CD4-positive, CD25-positive, alpha-beta regulatory T cell (primary cell): Measurements from ENCODE around the gene CLN3. TPM values are rescaled to one million over a fixed set of nuclear protein-coding genes. Genes with fewer than 3 reads are reported as not detected.
"Not testable (repeated sequence)": the region's sequence is repeated elsewhere in the genome, so short reads cannot be mapped to it uniquely, and the experiment has no call there.

Experiments used
- ATAC-seq, 2 donors: fragments of 150-1000 bp; cut with Tn5 transposase; one replicate each; pipeline ENCODE4 v1.10.0; 2021; ENCODE audit warnings: low read depth in 2 of 2, moderate number of reproducible peaks in 2 of 2, moderate library complexity in 1 of 2
- DNase-seq, 3 donors: peaks; one replicate each; pipeline versions ENCODE4 v3.0.0 to v3.0.0-alpha.2; 2012 to 2022; ENCODE audit warnings: mixed read lengths in 1 of 3
- H3K27ac ChIP-seq: one replicate; pipeline ENCODE4 v1.7.0; 2013; ENCODE audit warnings: mild to moderate bottlenecking, low read length; ENCODE audit not compliant: insufficient read depth, poor library complexity, severe bottlenecking
- H3K27me3 ChIP-seq: one replicate; pipeline ENCODE4 v1.7.0; 2013; ENCODE audit warnings: low read length; ENCODE audit not compliant: control insufficient read depth, insufficient read depth
- H3K36me3 ChIP-seq: one replicate; pipeline ENCODE4 v1.7.0; 2013; ENCODE audit warnings: mild to moderate bottlenecking, low read length, moderate library complexity; ENCODE audit not compliant: control insufficient read depth, insufficient read depth
- H3K4me1 ChIP-seq: 2 replicates; pipeline ENCODE4 v1.7.0; 2013; ENCODE audit warnings: mild to moderate bottlenecking, low read length; ENCODE audit not compliant: insufficient read depth, control insufficient read depth, poor library complexity, severe bottlenecking
- H3K4me3 ChIP-seq: one replicate; pipeline ENCODE4 v1.7.0; 2013; ENCODE audit warnings: low read depth, mild to moderate bottlenecking, low read length, moderate library complexity
- H3K9me3 ChIP-seq, 2 experiments: 1 replicate in 1 of 2; 2 replicates in 1 of 2; pipeline ENCODE4 v1.7.0; 2013; ENCODE audit warnings: low read length in 2 of 2, mild to moderate bottlenecking in 1 of 2, moderate library complexity in 1 of 2; ENCODE audit not compliant: control insufficient read depth in 2 of 2
- H3K27ac Mint-ChIP-seq, 3 donors: one replicate each; pipeline ENCODE4 v1.8.0; 2020 to 2022; ENCODE audit warnings: mild to moderate bottlenecking in 3 of 3, mixed read lengths in 3 of 3, moderate library complexity in 2 of 3
- H3K27me3 Mint-ChIP-seq: one replicate; pipeline ENCODE4 v1.8.0; 2022; ENCODE audit warnings: mild to moderate bottlenecking, mixed read lengths
- H3K36me3 Mint-ChIP-seq: one replicate; pipeline ENCODE4 v1.8.0; 2020; ENCODE audit warnings: mixed read lengths
- H3K4me1 Mint-ChIP-seq, 4 donors: one replicate each; pipeline ENCODE4 v1.8.0; 2020 to 2022; ENCODE audit warnings: mixed read lengths in 4 of 4, mild to moderate bottlenecking in 1 of 4
- H3K4me3 Mint-ChIP-seq, 4 donors: one replicate each; pipeline ENCODE4 v1.8.0; 2020 to 2022; ENCODE audit warnings: mild to moderate bottlenecking in 4 of 4, mixed read lengths in 4 of 4, moderate library complexity in 3 of 4
- H3K9me3 Mint-ChIP-seq, 7 donors: one replicate each; pipeline ENCODE4 v1.8.0; 2020 to 2022; ENCODE audit warnings: mixed read lengths in 7 of 7, mild to moderate bottlenecking in 3 of 7, moderate library complexity in 2 of 7
- polyA plus RNA-seq, 4 donors: library from polyadenylated mRNA; unstranded; fragments of 300-500 nt; fragmentation: Illumina TruSeq; gene quantifications; one replicate each; pipeline ENCODE4 v1.2.3, GENCODE V29; 2021
- total RNA-seq: library from RNA; stranded (reverse); gene quantifications from one replicate; pipeline ENCODE4 v1.2.3, GENCODE V29; 2022

CLN3 gene
- total and polyA plus RNA-seq, 5 donors from 2014 or later: 24.8 to 55.2 (median 31.7) TPM

DNA sequence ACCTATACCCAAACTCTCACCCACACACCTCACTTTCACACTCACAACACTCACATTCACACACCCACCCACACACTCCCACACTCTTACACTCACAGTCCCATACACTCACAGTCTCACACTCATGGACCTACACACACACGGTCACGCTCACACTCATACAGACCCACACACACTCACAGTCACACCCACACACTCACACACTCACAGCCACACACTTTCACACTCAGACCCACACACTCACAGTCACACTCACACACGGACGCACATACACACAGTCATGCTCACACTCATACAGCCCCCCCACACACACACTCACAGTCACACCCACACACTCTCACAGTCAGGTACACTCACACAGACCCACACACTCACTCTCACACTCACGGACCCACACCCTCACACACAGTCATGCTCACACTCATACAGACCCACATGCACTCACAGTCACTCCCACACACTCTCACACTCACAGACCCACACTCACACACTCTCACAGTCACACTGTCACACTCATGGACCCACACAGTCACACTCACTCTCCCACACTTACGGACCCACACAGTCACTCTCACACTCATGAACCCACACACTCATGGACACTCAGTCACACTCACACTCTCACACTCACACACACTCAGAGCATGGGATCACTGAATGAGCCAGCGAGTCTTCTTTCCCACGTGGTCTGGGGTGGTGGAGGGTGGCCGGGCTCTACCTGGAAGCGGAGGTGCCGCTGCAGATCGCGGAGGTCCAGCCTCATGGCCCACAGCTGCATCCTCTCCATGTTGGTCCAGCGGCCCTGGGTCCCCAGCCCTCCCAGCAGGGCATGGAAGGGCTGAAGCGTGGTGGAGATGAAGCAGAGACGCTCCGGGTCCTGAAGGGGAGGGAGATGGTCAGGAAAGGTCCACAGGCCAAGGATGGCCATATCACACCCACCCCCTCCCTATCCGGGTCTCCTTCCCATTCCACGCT lies 9.7 kb upstream of the CLN3 start:
- Histone ChIP-seq H3K27ac (no peak overlapping the region), H3K4me3 (no peak overlapping the region), H3K4me1 (peaks cover 3% of the 10 kb centered on the region), H3K9me3 (no peaks in the 10 kb centered on the region), H3K36me3 (no peaks in the 10 kb centered on the region), H3K27me3 (no peaks in the 10 kb centered on the region)
- Mint-ChIP-seq H3K27me3 (peaks cover 10% of the 10 kb centered on the region), H3K27ac (no peak overlapping the region), H3K9me3 (no peaks in the 10 kb centered on the region), H3K4me3 (no peak overlapping the region), H3K36me3 (peaks cover 9% of the 10 kb centered on the region), H3K4me1 (peaks cover 0 to 24% (median 5%) of the 10 kb centered on the region in 4 donors)
- DNase-seq (no peak), ATAC-seq (no peak)

DNA sequence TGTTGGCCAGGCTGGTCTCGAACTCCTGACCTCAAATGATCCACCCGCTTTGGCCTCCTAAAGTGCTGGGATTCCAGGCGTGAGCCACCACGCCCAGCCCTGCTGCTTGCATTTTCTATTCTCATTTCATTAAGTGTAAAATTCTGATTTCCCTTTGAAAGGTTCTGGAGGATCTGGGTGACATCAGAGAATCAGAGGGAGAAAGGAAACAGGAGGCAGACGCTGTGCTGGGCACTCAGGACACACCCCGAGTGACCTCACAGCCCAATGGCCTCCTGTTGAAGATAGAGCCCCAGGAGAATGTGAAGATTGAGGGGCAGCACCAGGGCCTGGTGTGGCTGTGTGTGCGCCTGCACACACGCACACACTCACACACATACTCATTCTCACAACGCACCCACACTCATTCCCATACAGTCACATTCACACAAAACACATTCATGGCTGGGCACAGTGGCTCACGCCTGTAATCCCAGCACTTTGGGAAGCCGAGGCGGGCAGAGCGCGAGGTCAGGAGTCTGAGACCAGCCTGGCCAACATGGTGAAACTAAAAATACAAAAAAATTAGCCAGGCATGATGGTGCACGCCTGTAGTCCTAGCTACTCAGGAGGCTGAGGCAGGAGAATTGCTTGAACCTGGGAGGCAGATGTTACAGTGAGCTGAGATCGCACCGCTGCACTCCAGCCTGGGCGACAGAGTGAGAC lies 8.8 kb upstream of the CLN3 start:
- H3K4me3 ChIP-seq, H3K9me3 ChIP-seq, H3K4me1 ChIP-seq, H3K27ac ChIP-seq, DNase-seq, ATAC-seq, H3K36me3 Mint-ChIP-seq, H3K27me3 ChIP-seq, H3K9me3 Mint-ChIP-seq, H3K27me3 Mint-ChIP-seq, H3K36me3 ChIP-seq: not testable (repeated sequence)
- Mint-ChIP-seq H3K4me1 (peaks cover 0 to 28% (median 8%) of the 10 kb centered on the region in 4 donors), H3K4me3 (peak overlapping the region in 1 of 4 donors; percentile 38), H3K27ac (peak overlapping the region in 1 of 3 donors; percentile 33)

DNA sequence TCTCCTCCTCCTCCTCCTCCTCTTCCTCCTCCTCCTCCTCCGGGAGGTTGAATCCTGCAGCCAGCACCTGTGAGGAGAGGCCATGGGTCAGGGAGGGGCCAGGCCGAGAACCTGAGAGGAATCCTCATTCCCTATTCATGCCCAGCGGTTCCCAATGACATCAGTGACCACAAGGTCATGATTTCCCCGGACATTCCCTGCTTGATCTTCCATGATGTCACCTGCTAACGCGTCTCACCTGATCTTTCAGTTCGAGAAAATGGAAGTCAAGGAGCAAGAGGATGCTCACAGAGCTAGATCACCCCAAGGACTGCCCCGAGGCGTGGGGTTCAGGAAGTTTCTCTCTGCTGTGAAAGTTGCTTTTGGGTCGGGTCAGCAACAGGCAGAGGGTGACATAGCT lies 8.0 kb upstream of the CLN3 start:
- no peak for DNase-seq
- H3K27me3 ChIP-seq: no peaks in the 10 kb centered on the region
- no peaks in the 10 kb centered on the region for H3K36me3 ChIP-seq
- Mint-ChIP-seq H3K4me1 (peaks cover 0 to 35% (median 14%) of the 10 kb centered on the region in 4 donors), H3K4me3 (peak overlapping the region in 2 of 4 donors; percentile 38), H3K9me3 (no peaks in the 10 kb centered on the region), H3K36me3 (peaks cover 9% of the 10 kb centered on the region), H3K27ac (peak overlapping the region in 2 of 3 donors; percentile 33 to 69), H3K27me3 (no peaks in the 10 kb centered on the region)
- H3K27ac ChIP-seq: no peak overlapping the region
- H3K4me3 ChIP-seq: no peak overlapping the region
- no peaks in the 10 kb centered on the region for H3K9me3 ChIP-seq
- no peak for ATAC-seq
- H3K4me1 ChIP-seq: peaks cover 13% of the 10 kb centered on the region

DNA sequence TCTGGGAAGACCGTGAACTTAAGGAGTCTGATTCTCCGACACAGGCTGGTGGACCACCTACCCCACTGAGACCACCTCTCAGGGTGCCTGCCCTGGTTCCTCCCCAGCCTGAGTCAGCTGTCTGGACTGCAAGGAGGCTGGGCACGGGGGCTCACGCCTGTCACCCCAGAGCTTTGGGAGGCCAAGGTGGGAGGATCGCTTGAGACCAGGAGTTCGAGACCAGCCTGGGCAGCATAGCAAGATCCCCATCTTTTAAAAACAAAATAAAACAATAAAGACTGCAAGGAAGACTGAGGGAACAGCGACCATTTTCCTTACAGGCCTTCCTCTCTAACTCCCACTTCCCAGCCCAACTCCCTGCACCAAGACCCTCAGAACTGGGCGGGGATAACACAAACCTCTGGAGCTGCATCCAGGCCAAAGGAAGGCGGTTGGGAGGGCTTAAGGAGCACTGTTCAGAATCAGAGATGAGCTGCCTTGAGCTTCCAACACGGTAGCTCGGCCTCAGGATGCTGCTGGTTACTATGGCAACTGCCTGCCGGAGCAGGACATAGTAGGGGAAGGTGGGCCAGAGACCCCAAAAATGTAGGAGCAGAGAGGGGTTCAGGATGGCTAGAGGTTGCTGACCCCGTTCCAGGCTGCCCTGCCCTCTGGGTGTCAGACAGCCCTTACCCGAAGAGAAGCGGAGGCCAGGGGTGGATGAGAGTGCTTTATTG lies 7.0 kb upstream of the CLN3 start:
- no peak overlapping the region for H3K27ac ChIP-seq
- H3K4me1 ChIP-seq: peaks cover 23% of the 10 kb centered on the region
- Mint-ChIP-seq H3K27ac (peak overlapping the region in 2 of 3 donors; percentile 32 to 75), H3K27me3 (no peaks in the 10 kb centered on the region), H3K4me3 (peak overlapping the region in 1 of 4 donors; percentile 24), H3K4me1 (peaks cover 0 to 46% (median 22%) of the 10 kb centered on the region in 4 donors), H3K9me3 (no peaks in the 10 kb centered on the region), H3K36me3 (peaks cover 9% of the 10 kb centered on the region)
- no peaks in the 10 kb centered on the region for H3K27me3 ChIP-seq
- H3K9me3 ChIP-seq: no peaks in the 10 kb centered on the region
- no peaks in the 10 kb centered on the region for H3K36me3 ChIP-seq
- no peak overlapping the region for H3K4me3 ChIP-seq
- DNase-seq: no peak
- ATAC-seq: no peak

DNA sequence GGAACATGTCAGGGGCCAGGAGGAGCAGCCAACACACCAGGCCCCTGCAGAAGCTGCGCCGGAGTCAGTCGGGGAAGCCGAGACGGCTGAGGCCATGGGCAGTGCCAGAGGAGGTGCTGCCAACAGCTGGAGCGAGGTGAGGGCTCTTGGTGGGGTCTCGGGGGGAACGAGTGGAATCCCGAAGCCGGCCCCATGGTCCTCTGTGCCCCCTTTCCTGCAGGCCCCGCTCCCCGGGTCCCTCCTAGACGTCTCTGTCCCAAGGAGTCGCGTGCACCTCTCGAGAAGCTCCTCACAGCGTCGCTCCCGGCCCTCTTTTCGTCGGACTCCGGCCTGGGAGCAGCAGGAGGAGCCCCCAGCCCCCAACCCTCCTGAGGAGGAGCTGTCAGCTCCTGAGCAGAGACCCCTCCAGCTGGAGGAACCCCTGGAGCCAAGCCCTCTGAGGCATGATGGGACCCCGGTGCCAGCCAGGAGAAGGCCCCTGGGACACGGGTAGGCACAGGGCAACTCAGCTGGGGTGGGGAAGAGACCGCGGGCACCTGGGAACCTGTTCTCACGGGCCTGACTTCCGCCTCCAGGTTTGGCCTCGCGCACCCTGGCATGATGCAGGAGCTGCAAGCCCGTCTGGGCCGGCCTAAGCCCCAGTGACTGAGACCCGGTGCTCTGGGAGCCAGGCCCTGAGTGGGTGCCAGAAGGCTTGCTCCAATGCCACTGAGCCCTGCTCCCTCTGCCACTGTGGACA lies 6.2 kb upstream of the CLN3 start:
- Histone ChIP-seq H3K27ac (no peak overlapping the region), H3K9me3 (no peaks in the 10 kb centered on the region), H3K36me3 (no peaks in the 10 kb centered on the region), H3K4me1 (peaks cover 31% of the 10 kb centered on the region), H3K4me3 (no peak overlapping the region), H3K27me3 (no peaks in the 10 kb centered on the region)
- peaks cover 9% of the 10 kb centered on the region for H3K36me3 Mint-ChIP-seq
- ATAC-seq (no peak), DNase-seq (no peak)
- peaks cover 0 to 54% (median 27%) of the 10 kb centered on the region in 4 donors for H3K4me1 Mint-ChIP-seq
- peak overlapping the region in 1 of 3 donors; percentile 14 for H3K27ac Mint-ChIP-seq
- H3K27me3 Mint-ChIP-seq: no peaks in the 10 kb centered on the region
- H3K9me3 Mint-ChIP-seq: no peaks in the 10 kb centered on the region
- H3K4me3 Mint-ChIP-seq: peak overlapping the region in 1 of 4 donors; percentile 54

DNA sequence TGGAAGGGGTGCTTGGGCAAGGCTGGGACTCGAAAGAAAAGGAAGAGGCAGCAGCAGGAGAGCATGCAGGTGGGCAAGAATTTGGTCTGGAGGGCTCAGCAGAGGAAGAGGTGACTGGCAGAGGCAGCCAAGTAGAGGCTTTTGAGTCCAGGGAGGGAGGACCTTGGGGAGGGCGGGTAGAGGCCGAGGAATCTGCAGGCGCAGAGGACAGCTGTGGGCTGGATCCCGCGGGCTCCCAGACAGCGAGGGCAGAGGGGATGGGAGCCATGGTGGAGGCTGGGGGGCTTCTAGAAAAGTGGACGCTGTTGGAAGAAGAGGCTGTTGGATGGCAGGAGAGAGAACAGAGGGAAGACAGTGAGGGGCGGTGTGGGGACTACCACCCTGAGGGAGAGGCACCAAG lies 5.5 kb upstream of the CLN3 start:
- H3K27me3 ChIP-seq: no peaks in the 10 kb centered on the region
- no peak overlapping the region for H3K27ac ChIP-seq
- H3K4me1 Mint-ChIP-seq: peaks cover 0 to 58% (median 28%) of the 10 kb centered on the region in 4 donors
- no peak overlapping the region for H3K4me3 ChIP-seq
- peak overlapping the region in 2 of 3 donors; percentile 86 to 92 for H3K27ac Mint-ChIP-seq
- ATAC-seq (no peak), DNase-seq (no peak)
- no peaks in the 10 kb centered on the region for H3K27me3 Mint-ChIP-seq
- H3K4me1 ChIP-seq: peaks cover 37% of the 10 kb centered on the region
- peaks cover 9% of the 10 kb centered on the region for H3K36me3 Mint-ChIP-seq
- H3K4me3 Mint-ChIP-seq: peak overlapping the region in 1 of 4 donors; percentile 54
- H3K9me3 Mint-ChIP-seq: no peaks in the 10 kb centered on the region
- no peaks in the 10 kb centered on the region for H3K36me3 ChIP-seq
- H3K9me3 ChIP-seq: no peaks in the 10 kb centered on the region

DNA sequence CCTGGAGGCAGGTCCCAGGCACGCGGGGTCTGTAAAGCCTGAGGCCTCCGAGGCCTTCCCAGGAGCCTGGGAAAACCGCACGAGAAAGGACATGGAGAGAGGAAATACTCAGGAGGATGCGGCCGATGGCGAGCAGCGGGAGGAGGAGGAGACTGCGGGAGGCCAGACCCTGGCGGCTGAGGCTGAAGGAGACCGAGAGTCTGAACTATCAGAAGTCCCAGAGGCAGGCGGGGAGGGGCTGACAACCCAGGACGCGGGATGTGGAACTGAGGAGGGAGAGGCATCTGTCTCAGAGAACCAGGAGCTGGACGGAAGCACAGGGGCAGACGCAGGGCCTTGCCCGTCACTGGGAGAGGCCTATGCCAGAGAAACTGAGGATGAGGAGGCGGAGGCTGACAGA lies 5.0 kb upstream of the CLN3 start:
- peaks cover 9% of the 10 kb centered on the region for H3K36me3 Mint-ChIP-seq
- DNase-seq (no peak), ATAC-seq (no peak)
- H3K4me1 ChIP-seq: peaks cover 39% of the 10 kb centered on the region
- peaks cover 0 to 63% (median 30%) of the 10 kb centered on the region in 4 donors for H3K4me1 Mint-ChIP-seq
- H3K27ac ChIP-seq: no peak overlapping the region
- H3K9me3 ChIP-seq: no peaks in the 10 kb centered on the region
- peak overlapping the region; percentile 86 to 99 (median 92) for H3K27ac Mint-ChIP-seq
- no peaks in the 10 kb centered on the region for H3K36me3 ChIP-seq
- no peaks in the 10 kb centered on the region for H3K27me3 Mint-ChIP-seq
- peak overlapping the region in 2 of 4 donors; percentile 54 to 63 for H3K4me3 Mint-ChIP-seq
- no peak overlapping the region for H3K4me3 ChIP-seq
- no peaks in the 10 kb centered on the region for H3K27me3 ChIP-seq
- no peaks in the 10 kb centered on the region for H3K9me3 Mint-ChIP-seq
